RWPE2 (cell line): ENCODE data around the gene MYO10.

Experiments
- ATAC-seq: fragments of 200-7000 bp; cut with Tn5 transposase; 3 replicates; pipeline ENCODE4 v1.9.1; 2021; ENCODE audit warnings: low read depth
- DNase-seq: peaks from one replicate; pipeline ENCODE4 v3.0.0-alpha.2; 2020; ENCODE audit warnings: low spot score
- H3K27ac ChIP-seq: fragments of 450-650 bp; 2 replicates; pipeline ENCODE4 v1.5.1; 2017; ENCODE audit warnings: mild to moderate bottlenecking; ENCODE audit not compliant: poor library complexity, severe bottlenecking
- H3K27me3 ChIP-seq: fragments of 250-450 bp; sonication (Bioruptor Pico); 2 replicates; pipeline ENCODE4 v1.5.1; 2021; ENCODE audit warnings: mild to moderate bottlenecking, moderate library complexity; ENCODE audit not compliant: insufficient read depth, poor library complexity, severe bottlenecking
- H3K36me3 ChIP-seq: fragments of 250-450 bp; sonication (Bioruptor Pico); 2 replicates; pipeline ENCODE4 v1.5.1; 2020; ENCODE audit warnings: low read depth, mild to moderate bottlenecking, moderate library complexity
- H3K4me1 ChIP-seq: fragments of 250-450 bp; sonication (Bioruptor Pico); 2 replicates; pipeline ENCODE4 v1.5.1; 2021; ENCODE audit warnings: mild to moderate bottlenecking, moderate library complexity; ENCODE audit not compliant: insufficient read depth, poor library complexity, severe bottlenecking
- H3K4me3 ChIP-seq: fragments of 250-450 bp; sonication (Bioruptor Pico); 2 replicates; pipeline ENCODE4 v1.5.1; 2021; ENCODE audit warnings: mild to moderate bottlenecking, moderate library complexity; ENCODE audit not compliant: severe bottlenecking
- H3K9me3 ChIP-seq: fragments of 250-450 bp; sonication (Bioruptor Pico); 2 replicates; pipeline ENCODE4 v1.5.1; 2021; ENCODE audit warnings: mild to moderate bottlenecking, moderate library complexity; ENCODE audit not compliant: severe bottlenecking
- CTCF ChIP-seq: fragments of 450-650 bp; IDR thresholded peaks from one replicate; pipeline ENCODE4 v1.5.1; 2017; ENCODE audit warnings: mild to moderate bottlenecking, moderate library complexity; ENCODE audit not compliant: poor library complexity, severe bottlenecking

Gene MYO10

GRCh38 chr5:16616536-16617273, 319.4 kb downstream of the MYO10 start, which contains the start of gene RETREG1:
RETREG1 (minus strand) TSS chr5:16616997; CDS start chr5:16616971, 26 bp downstream.
- ATAC-seq (peak; percentile 68), DNase-seq (no peak)
- Histone ChIP-seq H3K4me1 (no peaks in the 10 kb centered on the region), H3K27ac (no peak within 1 kb of the TSS), H3K9me3 (no peaks in the 10 kb centered on the region), H3K4me3 (peak within 1 kb of the TSS; percentile 61), H3K27me3 (no peaks in the 10 kb centered on the region), H3K36me3 (no peaks in the 10 kb centered on the region)
- TF ChIP-seq CTCF: no peak

- DNase-seq: no peak
- no peaks in the 10 kb centered on the region for H3K4me1 ChIP-seq
- no peak for TF ChIP-seq CTCF
- H3K27me3 ChIP-seq: no peaks in the 10 kb centered on the region
- peak overlapping the region; percentile 61 for H3K4me3 ChIP-seq
- no peaks in the 10 kb centered on the region for H3K36me3 ChIP-seq
- ATAC-seq: peak; percentile 50
- no peaks in the 10 kb centered on the region for H3K9me3 ChIP-seq
- no peak overlapping the region for H3K27ac ChIP-seq
Measured at GRCh38 chr5:16615741-16616535, 320.1 kb downstream of the MYO10 start.

- no peaks in the 10 kb centered on the region for H3K27me3 ChIP-seq
- no peak for DNase-seq
- no peak overlapping the region for H3K4me3 ChIP-seq
- no peak overlapping the region for H3K27ac ChIP-seq
- TF ChIP-seq CTCF: no peak
- no peaks in the 10 kb centered on the region for H3K9me3 ChIP-seq
- no peaks in the 10 kb centered on the region for H3K4me1 ChIP-seq
- no peaks in the 10 kb centered on the region for H3K36me3 ChIP-seq
- no peak for ATAC-seq
Measured at GRCh38 chr5:16612007-16612406, 324.1 kb downstream of the MYO10 start.
